MV-4-11 (cell line): ENCODE measurements around the gene PCSK6.

Source experiments
- DNase-seq: peaks from one replicate; lab custom pipeline; 2025; lab: John Stamatoyannopoulos, UW

Gene PCSK6

DNA sequence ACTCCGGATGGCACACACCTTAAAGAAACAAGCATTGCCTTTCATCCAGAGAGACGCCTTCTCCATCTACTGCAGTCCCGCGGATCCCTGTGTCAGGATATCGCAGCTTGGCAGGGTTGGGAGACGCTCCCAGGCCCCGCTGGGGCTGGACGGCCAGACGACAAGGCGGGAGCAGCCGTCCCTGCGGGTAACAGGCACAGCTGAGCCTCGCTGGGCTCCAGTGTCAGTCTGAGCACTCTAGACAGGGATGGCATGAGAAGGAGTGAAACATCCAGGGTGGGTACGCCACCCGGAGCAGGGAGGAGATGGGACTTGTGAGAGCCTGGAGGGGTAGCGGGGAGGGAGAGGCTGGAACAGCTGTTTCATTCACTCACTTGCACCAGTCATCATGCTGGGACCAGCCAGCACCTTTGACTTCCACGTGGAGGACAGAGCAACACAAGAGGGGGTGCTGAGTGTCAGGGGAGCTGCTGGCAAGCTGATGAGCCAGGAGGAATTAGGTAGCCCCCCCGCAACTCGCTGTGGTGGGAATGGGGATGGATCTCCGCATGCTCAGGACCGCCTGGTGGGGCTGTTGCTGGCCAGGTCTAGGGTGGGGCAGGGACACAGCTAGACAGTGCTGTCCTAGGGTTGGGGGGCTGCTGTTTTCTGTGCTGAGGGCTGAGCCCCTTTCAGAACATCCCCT is 162.9 kb downstream of the PCSK6 start:
- no peak for DNase-seq

- no peak for DNase-seq
Measured at GRCh38 chr15:101326026-101326315, 163.5 kb downstream of the PCSK6 start.

DNA sequence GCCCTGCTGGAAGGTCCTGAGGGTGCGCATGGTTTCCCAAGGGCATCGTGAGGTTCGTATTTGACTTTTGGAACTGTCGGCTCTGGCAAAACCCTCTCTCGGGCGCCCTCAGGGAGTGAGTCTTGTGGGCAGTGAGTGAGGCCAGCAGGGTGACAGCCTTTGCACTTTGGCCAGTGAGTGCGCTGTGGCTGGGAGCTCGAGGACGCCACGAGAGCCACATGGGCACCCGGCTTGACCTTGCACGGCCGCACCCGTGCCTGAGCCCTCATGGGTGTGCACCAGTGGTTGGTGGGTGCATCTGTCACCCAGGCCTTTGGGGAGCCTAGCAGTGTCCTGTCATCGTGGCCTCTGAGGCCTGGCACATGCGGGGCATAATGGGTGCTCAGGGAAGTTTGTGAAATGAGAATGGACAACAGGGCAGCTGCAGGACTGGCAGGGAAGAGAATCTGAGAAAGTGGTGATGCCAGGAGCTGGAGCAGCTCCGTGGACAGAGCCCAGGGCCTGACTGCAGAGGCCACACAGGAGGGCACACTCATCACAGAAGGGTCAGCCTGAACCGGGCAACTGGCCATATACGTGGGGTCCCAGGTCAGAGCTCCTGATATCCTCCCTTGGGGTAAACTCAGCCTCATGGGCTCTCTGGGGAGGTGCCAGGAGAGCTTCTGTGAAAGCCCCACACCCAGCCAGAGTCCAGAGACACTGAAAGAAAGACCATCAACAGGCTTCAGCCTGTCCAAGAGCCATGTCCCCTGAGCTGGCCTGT is 164.1 kb downstream of the PCSK6 start:
- no peak for DNase-seq

DNA sequence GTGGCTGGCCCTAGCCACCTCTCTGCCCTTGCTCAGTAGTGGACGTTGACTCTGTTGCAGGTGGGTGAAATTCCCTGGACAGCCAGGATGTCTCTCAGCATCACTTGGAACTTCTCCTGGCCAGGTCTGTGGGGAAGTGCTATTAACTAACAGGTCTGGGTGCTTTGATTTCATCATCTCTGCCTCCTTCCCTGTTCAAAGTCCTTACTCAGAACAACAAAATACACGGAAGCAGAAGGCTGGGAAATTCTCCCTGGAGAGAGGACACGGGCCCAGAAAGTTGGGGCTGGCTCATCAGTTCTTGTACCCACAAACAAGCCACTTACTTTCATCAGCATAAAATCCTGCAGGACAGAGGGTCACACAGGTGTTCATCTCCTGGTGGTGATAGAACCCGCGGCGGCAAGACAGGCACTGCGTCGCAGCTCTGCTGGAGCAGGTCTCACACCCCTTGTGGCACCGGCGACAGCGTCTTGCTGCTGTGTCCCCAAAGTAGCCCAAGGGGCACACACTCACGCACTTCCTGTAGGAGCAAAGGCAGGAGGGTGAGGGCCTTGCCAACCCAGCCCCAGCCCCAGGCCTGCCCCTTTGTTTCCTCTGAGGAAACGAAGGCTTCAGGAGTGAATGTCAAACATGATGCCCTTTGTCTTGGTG is 164.9 kb downstream of the PCSK6 start:
- no peak for DNase-seq

GRCh38 chr15:101323793-101324523 is 165.5 kb downstream of the PCSK6 start:
- no peak for DNase-seq

- DNase-seq, result no peak
Measured at GRCh38 chr15:101322854-101323477, 166.5 kb downstream of the PCSK6 start.

DNA sequence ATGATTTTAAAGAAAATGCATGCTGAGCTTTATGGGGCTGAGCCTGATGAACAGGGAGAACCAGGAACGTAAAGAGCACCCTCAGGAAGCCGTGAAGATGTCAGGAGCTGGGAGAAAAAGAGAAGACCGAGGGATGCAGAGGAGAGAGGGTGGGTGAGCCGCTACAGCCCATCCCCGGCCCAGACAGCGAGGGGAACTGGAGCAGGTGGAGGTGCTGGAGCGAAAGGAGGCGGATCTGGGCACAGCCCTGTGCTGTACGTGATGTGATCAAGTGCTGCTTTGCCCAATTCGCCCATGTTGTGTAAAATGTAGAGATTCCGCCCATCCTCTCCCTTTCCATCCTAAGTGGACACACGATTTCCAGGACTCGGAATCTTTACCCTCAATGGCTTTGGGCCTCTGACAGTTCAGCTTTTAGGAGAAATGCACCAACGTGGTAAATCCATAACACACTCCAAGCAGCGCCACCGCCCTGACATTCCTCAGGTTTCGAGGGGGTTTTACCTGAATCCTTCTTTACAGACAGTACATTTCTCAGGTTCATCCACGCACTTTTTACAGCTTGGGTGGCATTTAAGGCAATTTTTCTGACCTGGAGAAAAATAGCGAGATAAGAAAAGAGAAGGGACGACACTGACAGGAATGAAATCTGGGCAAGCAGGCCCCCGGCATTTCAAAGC is 167.4 kb downstream of the PCSK6 start:
- DNase-seq, result no peak

GRCh38 chr15:101320501-101321052 is 168.9 kb downstream of the PCSK6 start:
- peak; percentile 96 for DNase-seq

GRCh38 chr15:101318839-101319238 is 170.7 kb downstream of the PCSK6 start:
- DNase-seq, result peak; percentile 6

GRCh38 chr15:101318147-101318819 is 171.2 kb downstream of the PCSK6 start:
- no peak for DNase-seq

- no peak for DNase-seq
Measured at GRCh38 chr15:101317336-101317872, 172.1 kb downstream of the PCSK6 start.

GRCh38 chr15:101316529-101316928 is 173.0 kb downstream of the PCSK6 start:
- DNase-seq, result no peak

DNA sequence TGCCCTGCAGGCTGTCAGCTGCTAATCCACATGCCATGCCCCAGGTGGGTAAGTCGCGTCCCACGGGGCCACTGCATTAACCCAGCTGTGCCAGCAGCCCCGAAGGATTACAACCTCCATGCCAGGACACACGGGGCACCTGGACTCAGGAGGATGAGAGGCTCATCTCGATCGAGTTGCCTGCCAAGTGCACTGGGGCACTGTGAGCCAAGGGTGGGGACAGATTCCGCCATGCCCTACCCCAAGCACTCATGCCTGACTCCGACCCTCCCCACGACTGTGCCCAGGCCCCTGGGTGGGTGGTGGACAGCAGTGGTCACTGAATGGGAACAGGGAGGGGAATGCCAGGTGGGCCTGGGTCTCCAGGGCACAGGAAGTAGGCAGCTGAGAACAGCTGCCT is 173.8 kb downstream of the PCSK6 start:
- no peak for DNase-seq

- DNase-seq, result no peak
Measured at GRCh38 chr15:101314336-101315125, 175.0 kb downstream of the PCSK6 start.

- DNase-seq, result no peak
Measured at GRCh38 chr15:101313041-101313761, 176.3 kb downstream of the PCSK6 start.

DNA sequence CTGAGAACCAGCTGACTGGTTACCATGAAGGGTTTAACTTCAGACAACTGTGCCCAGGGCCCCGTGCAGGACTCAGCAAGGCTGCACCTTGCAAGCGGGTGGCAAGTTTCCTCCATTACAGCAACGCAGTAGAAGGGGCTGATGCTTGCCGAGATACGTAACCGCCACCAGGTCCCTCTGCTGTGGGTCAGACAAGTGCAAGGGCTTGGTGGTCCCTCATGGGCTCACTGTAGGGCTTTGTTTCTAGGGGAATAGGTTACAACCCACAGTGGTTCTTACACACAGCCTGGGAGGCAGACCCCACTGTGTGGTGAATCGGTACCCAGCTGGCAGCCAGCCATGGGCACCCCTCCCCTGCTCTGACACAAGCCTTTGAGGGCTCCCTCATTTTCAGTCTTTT is 179.0 kb downstream of the PCSK6 start:
- DNase-seq, result no peak

DNA sequence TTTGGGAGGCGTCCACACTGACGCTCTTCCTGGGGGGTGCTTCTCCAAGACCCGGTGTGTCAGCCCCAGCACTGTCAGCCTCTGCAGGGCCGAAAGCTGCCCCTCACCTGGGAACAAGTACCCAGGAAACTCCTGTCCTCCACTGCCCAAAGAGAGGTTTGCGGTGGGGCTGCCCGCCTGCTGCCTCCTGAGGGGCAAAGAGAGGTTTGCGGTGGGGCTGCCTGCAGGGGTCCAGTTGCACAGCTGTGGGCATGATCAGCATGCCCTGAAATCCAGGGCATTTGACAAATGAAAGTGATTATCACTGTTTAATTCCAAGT is 179.4 kb downstream of the PCSK6 start:
- DNase-seq, result no peak

DNA sequence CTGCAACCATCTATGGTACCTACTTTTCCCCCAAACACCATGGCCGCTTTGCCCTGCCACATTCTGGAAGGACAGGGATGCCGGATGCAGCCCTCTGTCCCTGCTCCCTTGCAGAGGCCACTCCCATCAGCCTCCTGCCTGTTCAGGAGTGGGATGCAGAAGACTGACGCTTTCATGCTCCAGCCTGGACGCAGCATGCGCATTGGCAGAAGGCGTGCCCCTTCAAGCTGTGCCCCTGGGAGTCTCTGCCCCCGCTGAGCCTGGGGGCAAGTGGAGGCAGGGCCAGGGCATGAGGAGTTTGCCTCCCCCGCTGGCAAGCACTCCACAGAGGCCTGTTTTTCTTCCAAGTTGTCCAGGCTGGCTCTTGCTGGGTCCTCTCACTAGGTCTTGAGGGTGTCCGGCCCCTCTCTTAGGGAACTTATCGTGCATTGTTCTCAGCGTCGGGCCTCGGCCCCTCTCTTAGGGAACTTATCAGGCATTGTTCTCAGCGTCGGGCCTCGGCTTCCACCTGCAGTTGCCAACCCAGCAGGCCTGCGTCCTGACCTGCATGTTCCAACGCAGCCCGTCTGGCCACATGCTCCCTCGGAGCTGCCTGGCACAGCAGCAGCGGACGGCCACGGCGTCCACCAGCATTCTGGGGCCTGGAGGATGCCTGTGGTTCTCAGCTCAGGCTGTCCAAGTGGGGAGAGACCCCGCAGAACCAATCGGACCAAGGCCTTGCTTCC is 179.9 kb downstream of the PCSK6 start:
- no peak for DNase-seq
